Measurements from ENCODE around the gene DAPK2.

Gene DAPK2

GRCh38 chr15:63908991-63909390 is 137.3 kb downstream of the DAPK2 start:
- TF ChIP-seq TAF1 (IDR thresholded peaks at IDR 0.05; ENCODE audit: borderline replicate concordance, insufficient read depth, low read length) (no peak), SIN3A (IDR thresholded peaks at IDR 0.05; ENCODE audit: borderline replicate concordance, insufficient read depth, low read length) (no peak), POLR2AphosphoS5 (IDR thresholded peaks at IDR 0.05; ENCODE audit: low read depth, low read length) (no peak), FOXP2 (optimal IDR thresholded peaks at IDR 0.05; ENCODE audit: borderline replicate concordance, extremely low read depth, extremely low read length, insufficient read depth) (no peak), REST (IDR thresholded peaks at IDR 0.05; ENCODE audit: insufficient read depth in 1 of 2, low read depth in 2 of 2, low read length in 2 of 2) (no peak)

- TF ChIP-seq POLR2AphosphoS5 (IDR thresholded peaks at IDR 0.05; ENCODE audit: low read depth, low read length), result no peak
- TF ChIP-seq FOXP2 (optimal IDR thresholded peaks at IDR 0.05; ENCODE audit: borderline replicate concordance, extremely low read depth, extremely low read length, insufficient read depth), result no peak
- no peak for TF ChIP-seq REST (IDR thresholded peaks at IDR 0.05; ENCODE audit: insufficient read depth in 1 of 2, low read depth in 2 of 2, low read length in 2 of 2)
- TF ChIP-seq TAF1 (IDR thresholded peaks at IDR 0.05; ENCODE audit: borderline replicate concordance, insufficient read depth, low read length), result no peak
- no peak for TF ChIP-seq SIN3A (IDR thresholded peaks at IDR 0.05; ENCODE audit: borderline replicate concordance, insufficient read depth, low read length)
These were observed 138.0 kb downstream of the DAPK2 start for GRCh38 chr15:63908281-63908680.

GRCh38 chr15:63907521-63907920 is 138.8 kb downstream of the DAPK2 start:
- TF ChIP-seq FOXP2 (optimal IDR thresholded peaks at IDR 0.05; ENCODE audit: borderline replicate concordance, extremely low read depth, extremely low read length, insufficient read depth), result no peak
- TF ChIP-seq POLR2AphosphoS5 (IDR thresholded peaks at IDR 0.05; ENCODE audit: low read depth, low read length), result no peak

- TF ChIP-seq REST (IDR thresholded peaks at IDR 0.05; ENCODE audit: insufficient read depth in 1 of 2, low read depth in 2 of 2, low read length in 2 of 2) (no peak), SIN3A (IDR thresholded peaks at IDR 0.05; ENCODE audit: borderline replicate concordance, insufficient read depth, low read length) (no peak), POLR2AphosphoS5 (IDR thresholded peaks at IDR 0.05; ENCODE audit: low read depth, low read length) (no peak), TAF1 (IDR thresholded peaks at IDR 0.05; ENCODE audit: borderline replicate concordance, insufficient read depth, low read length) (no peak), FOXP2 (optimal IDR thresholded peaks at IDR 0.05; ENCODE audit: borderline replicate concordance, extremely low read depth, extremely low read length, insufficient read depth) (no peak)
These were observed 140.1 kb downstream of the DAPK2 start for GRCh38 chr15:63906266-63906584.

- TF ChIP-seq SIN3A (IDR thresholded peaks at IDR 0.05; ENCODE audit: borderline replicate concordance, insufficient read depth, low read length), result no peak
- TF ChIP-seq TAF1 (IDR thresholded peaks at IDR 0.05; ENCODE audit: borderline replicate concordance, insufficient read depth, low read length), result no peak
- TF ChIP-seq REST (IDR thresholded peaks at IDR 0.05; ENCODE audit: insufficient read depth in 1 of 2, low read depth in 2 of 2, low read length in 2 of 2), result no peak
- TF ChIP-seq FOXP2 (optimal IDR thresholded peaks at IDR 0.05; ENCODE audit: borderline replicate concordance, extremely low read depth, extremely low read length, insufficient read depth), result no peak
- no peak for TF ChIP-seq POLR2AphosphoS5 (IDR thresholded peaks at IDR 0.05; ENCODE audit: low read depth, low read length)
These were observed 140.6 kb downstream of the DAPK2 start for GRCh38 chr15:63905558-63906265.

All from PFSK-1 (cell line).